Measurements from ENCODE around the gene TTC39C.

Gene TTC39C

GRCh38 chr18:24014062-24014985, at the start of gene TTC39C:
Gene TTC39C, plus strand, starts transcription at chr18:24014754. Its CDS starts 118 bp downstream, at chr18:24014872.
- DNase-seq = peak; percentile 86

- no peak for DNase-seq
Observed at GRCh38 chr18:23966909-23967308, 47.6 kb upstream of the TTC39C start.

- peak; percentile 70 for DNase-seq
Observed at GRCh38 chr18:23967321-23968089, 47.0 kb upstream of the TTC39C start.

- DNase-seq = no peak
Observed at GRCh38 chr18:23968638-23969604, 45.6 kb upstream of the TTC39C start.

- no peak for DNase-seq
Observed at GRCh38 chr18:23969664-23970063, 44.9 kb upstream of the TTC39C start.

- peak; percentile 54 for DNase-seq
Observed at GRCh38 chr18:23970161-23971096, 44.1 kb upstream of the TTC39C start.

- no peak for DNase-seq
Observed at GRCh38 chr18:23971097-23971440, 43.5 kb upstream of the TTC39C start.

- DNase-seq = no peak
Observed at GRCh38 chr18:23971666-23972230, 42.8 kb upstream of the TTC39C start.

GRCh38 chr18:23972453-23972852, 42.1 kb upstream of the TTC39C start:
- DNase-seq = peak; percentile 91

- DNase-seq = no peak
Observed at GRCh38 chr18:23977103-23977502, 37.5 kb upstream of the TTC39C start.

GRCh38 chr18:23977719-23978483, 36.7 kb upstream of the TTC39C start:
- no peak for DNase-seq

GRCh38 chr18:23981369-23981980, 33.1 kb upstream of the TTC39C start:
- no peak for DNase-seq

- no peak for DNase-seq
Observed at GRCh38 chr18:23982155-23983079, 32.1 kb upstream of the TTC39C start.

GRCh38 chr18:23983112-23983511, 31.4 kb upstream of the TTC39C start:
- no peak for DNase-seq

GRCh38 chr18:23986600-23987359, 27.8 kb upstream of the TTC39C start:
- DNase-seq = peak; percentile 77

GRCh38 chr18:23990474-23991410, 23.8 kb upstream of the TTC39C start:
- DNase-seq = no peak
